Uterus (tissue), 2 donors: ENCODE measurements around the gene MMP7.

Experiments used
- CTCF ChIP-seq, 4 experiments: fragments of 200-600 bp in 2 of 4; fragments of 450-650 bp in 2 of 4; sonication (generic) in 2 of 4; IDR thresholded peaks; one replicate each; pipeline ENCODE4 v1.5.1; 2016 to 2019; ENCODE audit warnings: antibody characterized with exemption in 4 of 4, mild to moderate bottlenecking in 2 of 4, moderate library complexity in 1 of 4
- POLR2A ChIP-seq, 2 donors: fragments of 450-650 bp; IDR thresholded peaks; one replicate each; pipeline ENCODE4 v1.6.1; 2016; ENCODE audit warnings: antibody characterized with exemption in 2 of 2, mild to moderate bottlenecking in 1 of 2, moderate library complexity in 1 of 2

GRCh38 chr11:102572554-102573220 is 42.1 kb upstream of the MMP7 start:
- TF ChIP-seq CTCF (IDR thresholded peaks at IDR 0.05) (no peak), POLR2A (IDR thresholded peaks at IDR 0.05) (no peak)
